Kidney (tissue), 14 donors: Measurements from ENCODE around the gene RASGRP3. TPM values are rescaled to one million over a fixed set of nuclear protein-coding genes. Genes with fewer than 3 reads are reported as not detected.

Experiments used
- DNase-seq, 5 donors: peaks; one replicate each; pipeline ENCODE4 v3.0.0-alpha.2; 2013 to 2020
- FAIRE-seq: peaks from 2 replicates; lab custom pipeline; 2012; peaks lifted over from hg19 to GRCh38; lab: Jason Lieb, UNC
- H3K27ac ChIP-seq, 2 donors: one replicate each; pipeline ENCODE4 v1.7.0; 2013; ENCODE audit warnings: low read depth in 2 of 2, low read length in 2 of 2, inconsistent platforms in 1 of 2
- H3K27me3 ChIP-seq: one replicate; pipeline ENCODE4 v1.7.1; 2013; ENCODE audit warnings: low read length, inconsistent platforms; ENCODE audit not compliant: control insufficient read depth, insufficient read depth
- H3K36me3 ChIP-seq, 3 donors: one replicate each; pipeline versions ENCODE4 v1.7.0 to v1.7.1; 2013; ENCODE audit warnings: low read length in 3 of 3, control low read depth in 1 of 3, inconsistent platforms in 1 of 3; ENCODE audit not compliant: insufficient read depth in 3 of 3, control insufficient read depth in 2 of 3
- H3K4me1 ChIP-seq, 3 donors: one replicate each; pipeline versions ENCODE4 v1.7.0 to v1.7.1; 2013; ENCODE audit warnings: low read length in 3 of 3, inconsistent platforms in 1 of 3, low read depth in 1 of 3; ENCODE audit not compliant: control insufficient read depth in 2 of 3, insufficient read depth in 2 of 3
- H3K4me3 ChIP-seq, 3 donors: one replicate each; pipeline versions ENCODE4 v1.7.0 to v1.8.1; 2013; ENCODE audit warnings: low read length in 3 of 3, control low read depth in 1 of 3, inconsistent platforms in 1 of 3
- H3K9ac ChIP-seq, 3 donors: one replicate each; pipeline versions ENCODE4 v1.7.0 to v1.7.1; 2013; ENCODE audit warnings: low read length in 3 of 3, control low read depth in 1 of 3, inconsistent platforms in 1 of 3
- H3K9me3 ChIP-seq, 3 donors: one replicate each; pipeline versions ENCODE4 v1.7.0 to v1.7.1; 2013; ENCODE audit warnings: low read length in 3 of 3, control low read depth in 1 of 3, inconsistent platforms in 1 of 3; ENCODE audit not compliant: control insufficient read depth in 2 of 3, insufficient read depth in 1 of 3
- CTCF ChIP-seq: IDR thresholded peaks from 3 replicates; pipeline ENCODE4 v1.5.1; 2012; ENCODE audit warnings: mild to moderate bottlenecking, moderate library complexity, borderline replicate concordance; ENCODE audit not compliant: insufficient read depth; ENCODE audit errors: extremely low read depth
- intact Hi-C: fragments of 100-400 bp; cut with DNase I; formaldehyde crosslinking; loops from one replicate; pipeline ENCODE4 v1.11.1; 2022
- polyA plus RNA-seq: library from polyadenylated mRNA; stranded (reverse); fragments of 350-450 nt; fragmentation: Illumina TruSeq; extraction: RNeasy Lipid Tissue Mini Kit (QIAGEN cat#74804); gene quantifications from one replicate; pipeline ENCODE4 v1.2.3, GENCODE V29; 2014; ENCODE audit warnings: low read depth, low replicate concordance; ENCODE audit not compliant: insufficient read depth
- total RNA-seq: library from RNA; stranded (reverse); fragmentation: NEBNext Ultra II Directional; extraction: Animal tissue kit (Norgen Biotek cat#: 25700); gene quantifications from one replicate; pipeline ENCODE4 v1.2.1, GENCODE V29; 2021
- donor health status: control.
- donor health status: control.
- donor health status: control.
- donor health status: control.
- donor health status: control.
- donor health status: DM: yes; HTN: yes; CAD: no.
- donor health status: Normal renal cell carcinoma (clear cell type).

RASGRP3 gene
- total and polyA plus RNA-seq, 2 donors from 2014 or later = 7.8 to 22.6 TPM

GRCh38 chr2:33435518-33435917, 40.9 kb upstream of the RASGRP3 start:
- no peak overlapping the region for H3K9ac ChIP-seq
- intact Hi-C loops = no loop called here
- H3K27me3 ChIP-seq = no peaks in the 10 kb centered on the region
- no peaks in the 10 kb centered on the region for H3K4me1 ChIP-seq
- no peaks in the 10 kb centered on the region for H3K9me3 ChIP-seq
- DNase-seq (no peak), FAIRE-seq (no peak)
- no peak overlapping the region for H3K4me3 ChIP-seq
- no peak overlapping the region for H3K27ac ChIP-seq
- H3K36me3 ChIP-seq = no peaks in the 10 kb centered on the region
- no peak for TF ChIP-seq CTCF

- Histone ChIP-seq H3K9me3 (no peaks in the 10 kb centered on the region), H3K4me1 (no peaks in the 10 kb centered on the region), H3K27ac (peak overlapping the region in 1 of 2 donors; percentile 9), H3K36me3 (no peaks in the 10 kb centered on the region), H3K27me3 (no peaks in the 10 kb centered on the region), H3K4me3 (peak overlapping the region; percentile 21 to 47 (median 26)), H3K9ac (peak overlapping the region in 1 of 3 donors; percentile 4)
- TF ChIP-seq CTCF = no peak
- intact Hi-C loops = no loop called here
- DNase-seq (peak in 1 of 5 donors; percentile 59), FAIRE-seq (no peak)
Observed at GRCh38 chr2:33436083-33436482, 40.4 kb upstream of the RASGRP3 start.

GRCh38 chr2:33437297-33437696, 39.2 kb upstream of the RASGRP3 start:
- Histone ChIP-seq H3K4me1 (no peaks in the 10 kb centered on the region), H3K4me3 (peak overlapping the region; percentile 13 to 38 (median 28)), H3K9me3 (no peaks in the 10 kb centered on the region), H3K27ac (peak overlapping the region in 1 of 2 donors; percentile 9), H3K9ac (no peak overlapping the region), H3K27me3 (no peaks in the 10 kb centered on the region), H3K36me3 (no peaks in the 10 kb centered on the region)
- TF ChIP-seq CTCF = no peak
- FAIRE-seq (no peak), DNase-seq (no peak)
- intact Hi-C loops = no loop called here

DNA sequence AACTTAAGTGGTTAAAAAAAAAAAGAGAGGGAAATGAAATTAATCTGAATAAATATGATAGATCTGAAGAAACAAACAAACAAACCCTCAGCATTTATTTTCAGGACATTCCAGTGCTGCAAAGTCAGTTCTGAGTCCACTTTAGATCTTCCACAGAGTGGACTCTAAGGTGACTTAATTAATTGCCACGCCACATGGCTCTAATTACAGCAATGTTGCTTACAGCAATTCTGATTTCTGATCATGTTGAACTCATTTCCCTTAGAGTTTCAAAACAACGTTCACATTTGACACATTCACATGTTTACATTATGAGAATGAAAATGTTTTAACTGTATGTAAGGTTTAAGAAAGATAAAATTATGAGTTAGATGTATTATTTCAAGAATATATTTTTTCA, 38.6 kb upstream of the RASGRP3 start:
- Histone ChIP-seq H3K27ac (no peak overlapping the region), H3K36me3 (no peaks in the 10 kb centered on the region), H3K9me3 (no peaks in the 10 kb centered on the region), H3K4me1 (no peaks in the 10 kb centered on the region), H3K4me3 (peak overlapping the region in 2 of 3 donors; percentile 12 to 20), H3K9ac (no peak overlapping the region), H3K27me3 (no peaks in the 10 kb centered on the region)
- DNase-seq (no peak), FAIRE-seq (no peak)
- no peak for TF ChIP-seq CTCF
- intact Hi-C loops = no loop called here
